Activated T-helper 2 cell treated with anti-CD3 and anti-CD28 coated beads, Interferon-gamma antibody, Interleukin-2, Interleukin-4, amounts not matched to agents 10 μg/mL and 5 μg/mL and 100 μg/mL, durations not matched to agents 14 hours and 24 hours and 36 hours (primary cell): ENCODE results near the gene PRKACG. TPM values are rescaled to one million over a fixed set of nuclear protein-coding genes. Genes with fewer than 3 reads are reported as not detected.
A peak's percentile ranks its signal among the peaks of the same experiment; 100 is the strongest.
"Not testable (repeated sequence)": the region's sequence is repeated elsewhere in the genome, so short reads cannot be mapped to it uniquely, and the experiment has no call there.

Experiments
- DNase-seq: peaks from one replicate; pipeline ENCODE4 v3.0.0; 2021; ENCODE audit warnings: low spot score
- H3K27ac Mint-ChIP-seq: one replicate; pipeline ENCODE4 v1.8.0; 2021; ENCODE audit warnings: mixed read lengths
- H3K27me3 Mint-ChIP-seq: one replicate; pipeline ENCODE4 v1.8.0; 2021; ENCODE audit warnings: low read depth, mixed read lengths
- H3K36me3 Mint-ChIP-seq: one replicate; pipeline ENCODE4 v1.8.0; 2021; ENCODE audit warnings: low read depth, mixed read lengths
- H3K4me1 Mint-ChIP-seq: one replicate; pipeline ENCODE4 v1.8.0; 2021; ENCODE audit warnings: low read depth, mixed read lengths
- H3K4me3 Mint-ChIP-seq: one replicate; pipeline ENCODE4 v1.8.0; 2021; ENCODE audit warnings: low read depth, mild to moderate bottlenecking, moderate library complexity, mixed read lengths
- H3K9me3 Mint-ChIP-seq: one replicate; pipeline ENCODE4 v1.8.0; 2021; ENCODE audit warnings: mixed read lengths
- intact Hi-C: fragments of 100-400 bp; cut with micrococcal nuclease; formaldehyde crosslinking; loops from one replicate; pipeline ENCODE4 v1.15.1; 2023
- total RNA-seq: library from RNA; stranded (reverse); gene quantifications from 2 replicates; pipeline ENCODE4 v1.2.3, GENCODE V29; 2022

Gene PRKACG
- total RNA-seq: not detected in 2 replicates

GRCh38 chr9:69014013-69014412, at the start of gene PRKACG:
Gene PRKACG, minus strand, starts transcription at chr9:69014113. Its CDS starts 21 bp downstream, at chr9:69014092.
- DNase-seq: no peak
- no peaks in the 10 kb centered on the region for H3K36me3 Mint-ChIP-seq
- peaks cover 10% of the 10 kb centered on the region for H3K27me3 Mint-ChIP-seq
- no peak within 1 kb of the TSS for H3K27ac Mint-ChIP-seq
- H3K9me3 Mint-ChIP-seq: no peaks in the 10 kb centered on the region
- peaks cover 23% of the 10 kb centered on the region for H3K4me1 Mint-ChIP-seq
- no peak within 1 kb of the TSS for H3K4me3 Mint-ChIP-seq
- intact Hi-C loops: no loop called here

GRCh38 chr9:69062195-69062594, 48.3 kb upstream of the PRKACG start:
- Mint-ChIP-seq H3K36me3 (peaks cover 48% of the 10 kb centered on the region), H3K9me3 (no peaks in the 10 kb centered on the region), H3K4me1 (peaks cover 13% of the 10 kb centered on the region), H3K27ac (no peak overlapping the region), H3K27me3 (no peaks in the 10 kb centered on the region), H3K4me3 (no peak overlapping the region)
- intact Hi-C loops: no loop called here
- DNase-seq: no peak

GRCh38 chr9:69060766-69061165, 46.9 kb upstream of the PRKACG start:
- H3K36me3 Mint-ChIP-seq: peaks cover 45% of the 10 kb centered on the region
- no peaks in the 10 kb centered on the region for H3K9me3 Mint-ChIP-seq

GRCh38 chr9:69058101-69058500, 44.2 kb upstream of the PRKACG start:
- Mint-ChIP-seq H3K36me3 (peaks cover 56% of the 10 kb centered on the region), H3K4me1 (peaks cover 18% of the 10 kb centered on the region), H3K27ac (no peak overlapping the region), H3K4me3 (no peak overlapping the region), H3K9me3 (no peaks in the 10 kb centered on the region), H3K27me3 (no peaks in the 10 kb centered on the region)
- intact Hi-C loops: no loop called here
- DNase-seq: no peak

More at GRCh38 chr9:69060766-69061165, 46.9 kb upstream of the PRKACG start:
- DNase-seq: no peak
- Mint-ChIP-seq H3K27me3 (no peaks in the 10 kb centered on the region), H3K27ac (no peak overlapping the region), H3K4me3 (no peak overlapping the region), H3K4me1 (peaks cover 18% of the 10 kb centered on the region)
- intact Hi-C loops: no loop called here

GRCh38 chr9:69056191-69056815, 42.4 kb upstream of the PRKACG start:
- intact Hi-C loops: no loop called here
- no peaks in the 10 kb centered on the region for H3K9me3 Mint-ChIP-seq
- peaks cover 18% of the 10 kb centered on the region for H3K4me1 Mint-ChIP-seq
- DNase-seq: no peak
- H3K4me3 Mint-ChIP-seq: no peak overlapping the region
- H3K36me3 Mint-ChIP-seq: peaks cover 59% of the 10 kb centered on the region
- no peaks in the 10 kb centered on the region for H3K27me3 Mint-ChIP-seq
- peak overlapping the region; percentile 53 for H3K27ac Mint-ChIP-seq

- no peak for DNase-seq
Measured at GRCh38 chr9:69054989-69055388, 41.1 kb upstream of the PRKACG start.

GRCh38 chr9:69050936-69051335, 37.0 kb upstream of the PRKACG start:
- H3K9me3 Mint-ChIP-seq, H3K27me3 Mint-ChIP-seq, H3K27ac Mint-ChIP-seq, H3K4me1 Mint-ChIP-seq, intact Hi-C loops, H3K4me3 Mint-ChIP-seq, DNase-seq: not testable (repeated sequence)
- H3K36me3 Mint-ChIP-seq: peaks cover 56% of the 10 kb centered on the region

More at GRCh38 chr9:69054989-69055388, 41.1 kb upstream of the PRKACG start:
- H3K36me3 Mint-ChIP-seq: peaks cover 54% of the 10 kb centered on the region
- intact Hi-C loops: loop anchor here (1.0 kb wide), 1 partner anchor 138 kb away; no protein-coding TSS in a partner anchor
- H3K4me1 Mint-ChIP-seq: peaks cover 12% of the 10 kb centered on the region
- H3K27ac Mint-ChIP-seq: no peak overlapping the region
- H3K27me3 Mint-ChIP-seq: no peaks in the 10 kb centered on the region
- no peak overlapping the region for H3K4me3 Mint-ChIP-seq
- no peaks in the 10 kb centered on the region for H3K9me3 Mint-ChIP-seq

- Mint-ChIP-seq H3K9me3 (no peaks in the 10 kb centered on the region), H3K4me1 (peaks cover 16% of the 10 kb centered on the region), H3K36me3 (peaks cover 55% of the 10 kb centered on the region), H3K4me3 (no peak overlapping the region), H3K27me3 (no peaks in the 10 kb centered on the region), H3K27ac (no peak overlapping the region)
- DNase-seq: no peak
- intact Hi-C loops: no loop called here
Measured at GRCh38 chr9:69049094-69049493, 35.2 kb upstream of the PRKACG start.

GRCh38 chr9:69047371-69047770, 33.5 kb upstream of the PRKACG start:
- H3K36me3 Mint-ChIP-seq: peaks cover 50% of the 10 kb centered on the region
- no peak overlapping the region for H3K27ac Mint-ChIP-seq
- no peaks in the 10 kb centered on the region for H3K9me3 Mint-ChIP-seq
- DNase-seq: no peak
- H3K4me3 Mint-ChIP-seq: no peak overlapping the region
- H3K27me3 Mint-ChIP-seq: no peaks in the 10 kb centered on the region
- H3K4me1 Mint-ChIP-seq: peaks cover 20% of the 10 kb centered on the region
- intact Hi-C loops: no loop called here

GRCh38 chr9:69046723-69047122, 32.8 kb upstream of the PRKACG start:
- Mint-ChIP-seq H3K9me3 (no peaks in the 10 kb centered on the region), H3K4me3 (no peak overlapping the region), H3K36me3 (peaks cover 50% of the 10 kb centered on the region), H3K4me1 (peaks cover 20% of the 10 kb centered on the region), H3K27ac (no peak overlapping the region), H3K27me3 (no peaks in the 10 kb centered on the region)
- no peak for DNase-seq
- intact Hi-C loops: no loop called here

- Mint-ChIP-seq H3K27me3 (no peaks in the 10 kb centered on the region), H3K36me3 (peaks cover 49% of the 10 kb centered on the region), H3K4me1 (peaks cover 20% of the 10 kb centered on the region), H3K9me3 (no peaks in the 10 kb centered on the region), H3K4me3 (no peak overlapping the region), H3K27ac (no peak overlapping the region)
- intact Hi-C loops: no loop called here
- DNase-seq: no peak
Measured at GRCh38 chr9:69045821-69046220, 31.9 kb upstream of the PRKACG start.

- no peaks in the 10 kb centered on the region for H3K27me3 Mint-ChIP-seq
- peak overlapping the region; percentile 77 for H3K27ac Mint-ChIP-seq
- peaks cover 20% of the 10 kb centered on the region for H3K4me1 Mint-ChIP-seq
- H3K36me3 Mint-ChIP-seq: peaks cover 50% of the 10 kb centered on the region
- DNase-seq: no peak
- H3K4me3 Mint-ChIP-seq: peak overlapping the region; percentile 34
- no peaks in the 10 kb centered on the region for H3K9me3 Mint-ChIP-seq
- intact Hi-C loops: no loop called here
Measured at GRCh38 chr9:69044240-69045219, 30.6 kb upstream of the PRKACG start.

- no peaks in the 10 kb centered on the region for H3K27me3 Mint-ChIP-seq
- intact Hi-C loops: no loop called here
Measured at GRCh38 chr9:69040646-69041045, 26.7 kb upstream of the PRKACG start.

More at GRCh38 chr9:69040646-69041045, 26.7 kb upstream of the PRKACG start:
- Mint-ChIP-seq H3K27ac (no peak overlapping the region), H3K9me3 (no peaks in the 10 kb centered on the region), H3K4me3 (no peak overlapping the region), H3K36me3 (peaks cover 27% of the 10 kb centered on the region), H3K4me1 (peaks cover 22% of the 10 kb centered on the region)
- DNase-seq: no peak
